Right kidney (tissue), 1 donor: ENCODE results near the gene TRAF7.

ENCODE experiments used
- DNase-seq: peaks from one replicate; pipeline ENCODE4 v3.0.0-alpha.2; 2016

TRAF7 gene

DNA sequence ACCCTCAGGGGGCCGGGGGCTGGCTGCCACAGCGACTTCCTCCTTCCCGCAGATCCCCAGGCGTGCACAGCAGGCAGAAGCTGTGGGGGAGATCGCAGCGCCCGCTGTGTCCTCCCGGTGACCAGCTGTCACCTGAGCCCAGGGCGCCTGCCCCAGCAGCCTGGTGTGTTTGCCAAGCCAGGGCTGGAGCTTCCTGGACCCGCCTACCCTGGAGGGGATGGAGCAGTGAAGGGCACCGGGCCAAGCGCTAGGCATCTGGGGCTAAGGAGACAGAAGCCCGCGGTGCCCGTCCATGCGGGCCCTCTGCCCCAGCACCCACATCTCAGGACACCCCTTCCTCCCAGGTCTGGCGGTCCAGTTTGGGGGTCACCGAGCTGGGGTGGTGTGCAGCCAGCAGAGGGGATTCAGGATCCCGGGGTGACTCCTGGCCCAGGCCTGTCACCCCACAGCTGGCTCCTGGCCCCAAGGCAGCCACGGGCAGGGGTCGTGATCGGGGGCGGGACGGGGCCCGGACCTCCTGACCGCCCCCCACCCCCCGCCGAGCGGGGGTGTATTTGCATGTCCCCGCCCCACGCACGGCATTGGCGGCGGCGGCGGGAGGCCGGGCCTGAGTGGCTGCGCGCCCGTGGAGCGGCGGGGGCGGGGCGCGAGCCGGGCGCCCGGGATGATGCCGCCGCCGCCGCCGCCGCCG lies 7.5 kb upstream of the TRAF7 start, which contains the start of gene RAB26:
Gene RAB26 (plus strand): TSS at position 645 of the 691 bp plus-strand sequence. CDS start 159 bp downstream, outside the sequence.
- peak; percentile 77 for DNase-seq

DNA sequence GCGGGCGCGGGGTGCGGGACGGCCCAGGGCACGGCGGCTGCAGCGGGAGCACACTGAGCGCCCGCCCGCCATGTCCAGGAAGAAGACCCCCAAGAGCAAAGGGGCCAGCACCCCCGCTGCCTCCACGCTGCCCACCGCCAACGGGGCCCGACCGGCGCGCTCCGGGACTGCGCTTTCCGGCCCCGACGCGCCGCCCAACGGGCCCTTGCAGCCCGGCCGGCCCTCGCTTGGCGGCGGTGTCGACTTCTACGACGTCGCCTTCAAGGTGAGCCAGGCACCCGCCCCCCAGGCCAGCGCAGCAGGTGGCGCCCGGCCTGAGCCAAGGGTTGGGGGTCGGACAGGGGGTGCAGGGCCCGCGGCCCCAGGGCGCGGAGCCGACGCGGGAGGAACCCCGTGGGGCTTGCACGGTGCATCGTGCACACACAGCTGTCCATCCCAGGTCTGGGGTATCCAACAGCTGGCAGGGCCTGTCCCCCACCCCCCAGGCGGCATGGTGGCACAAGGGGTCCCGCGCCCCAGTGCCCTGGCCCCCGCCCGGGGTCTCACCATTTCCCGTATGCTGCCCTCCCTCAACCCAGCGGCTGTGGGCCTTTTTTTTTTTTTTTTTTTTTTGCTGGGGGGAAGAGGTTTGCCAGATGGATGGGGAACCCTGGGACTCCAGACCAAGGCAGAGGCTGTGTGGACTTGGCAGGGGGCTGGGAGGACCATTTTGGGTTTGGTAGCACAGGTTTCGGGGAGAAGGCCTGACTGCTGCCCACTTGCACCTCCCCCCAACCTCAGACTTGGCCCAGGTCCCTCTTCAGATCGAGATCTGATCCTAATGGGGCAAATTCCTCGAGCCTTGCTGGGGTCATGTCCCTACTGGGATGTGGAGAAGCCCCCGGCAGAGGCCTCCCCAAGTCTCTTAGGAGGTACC lies 6.6 kb upstream of the TRAF7 start:
- peak; percentile 59 for DNase-seq

DNA sequence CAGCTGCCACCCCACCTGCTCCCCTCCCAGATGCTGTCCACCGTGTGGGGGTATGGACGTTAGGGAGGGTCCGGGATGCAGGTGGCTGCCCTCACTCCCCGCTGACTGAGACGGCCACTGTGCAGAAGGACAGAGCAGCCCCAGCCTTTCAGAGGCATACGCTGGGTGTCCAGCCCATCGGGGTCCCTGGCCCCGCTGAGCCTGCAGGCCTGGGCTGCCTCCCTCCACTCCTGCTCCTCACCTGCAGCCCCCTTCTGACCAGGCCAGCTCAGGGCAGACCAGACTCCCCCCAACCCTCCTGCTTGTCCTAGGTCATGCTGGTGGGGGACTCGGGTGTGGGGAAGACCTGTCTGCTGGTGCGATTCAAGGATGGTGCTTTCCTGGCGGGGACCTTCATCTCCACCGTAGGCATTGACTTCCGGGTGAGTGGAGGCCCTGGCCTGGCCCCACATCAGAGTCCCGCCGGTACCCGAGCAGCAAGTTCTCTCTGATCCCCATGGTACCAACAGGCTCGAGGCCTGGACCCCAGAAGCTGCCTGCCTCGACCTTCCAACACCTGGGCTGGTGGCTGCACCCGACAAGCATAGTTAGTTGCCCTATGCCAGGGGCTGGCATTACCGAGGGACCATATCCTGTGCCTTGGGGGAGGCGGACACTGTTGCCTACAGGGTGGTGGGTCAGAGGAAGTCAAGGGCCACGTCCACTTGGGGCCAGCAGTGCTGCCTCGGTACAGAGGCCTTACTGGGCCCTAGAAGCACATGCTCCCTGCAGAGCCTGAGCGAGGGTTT lies 5.8 kb upstream of the TRAF7 start:
- no peak for DNase-seq

- no peak for DNase-seq
These were observed 5.0 kb upstream of the TRAF7 start for GRCh38 chr16:2150418-2151187.

GRCh38 chr16:2151188-2152091 lies 4.1 kb upstream of the TRAF7 start:
- no peak for DNase-seq

DNA sequence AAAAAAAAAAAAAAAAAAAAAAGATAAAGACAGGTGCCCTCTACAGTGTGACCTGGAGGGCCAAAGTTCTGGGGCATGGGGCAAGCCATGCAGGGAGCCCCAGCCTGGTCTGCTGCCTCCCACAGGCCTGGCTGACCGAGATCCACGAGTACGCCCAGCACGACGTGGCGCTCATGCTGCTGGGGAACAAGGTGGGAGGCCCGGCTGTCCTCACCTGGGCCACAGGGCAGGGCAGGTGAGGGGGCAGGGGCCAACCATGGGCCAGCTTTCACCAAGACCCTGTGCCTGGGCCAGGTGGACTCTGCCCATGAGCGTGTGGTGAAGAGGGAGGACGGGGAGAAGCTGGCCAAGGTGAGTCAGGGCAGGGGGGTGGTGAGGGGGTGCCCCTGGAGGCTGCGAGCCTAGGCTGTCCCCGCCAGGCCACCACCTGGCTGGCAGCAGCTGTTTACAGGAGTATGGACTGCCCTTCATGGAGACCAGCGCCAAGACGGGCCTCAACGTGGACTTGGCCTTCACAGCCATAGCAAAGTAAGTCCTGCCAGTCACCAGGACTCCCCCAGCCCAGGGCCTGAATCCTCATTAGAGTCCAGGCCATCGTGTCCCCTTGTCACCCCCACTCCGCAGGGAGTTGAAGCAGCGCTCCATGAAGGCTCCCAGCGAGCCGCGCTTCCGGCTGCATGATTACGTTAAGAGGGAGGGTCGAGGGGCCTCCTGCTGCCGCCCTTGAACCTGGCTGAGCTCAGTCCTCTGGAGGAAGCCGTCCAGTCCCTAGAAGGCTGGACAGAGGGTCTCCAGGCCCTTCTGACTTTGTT lies 2.7 kb upstream of the TRAF7 start:
- no peak for DNase-seq

DNA sequence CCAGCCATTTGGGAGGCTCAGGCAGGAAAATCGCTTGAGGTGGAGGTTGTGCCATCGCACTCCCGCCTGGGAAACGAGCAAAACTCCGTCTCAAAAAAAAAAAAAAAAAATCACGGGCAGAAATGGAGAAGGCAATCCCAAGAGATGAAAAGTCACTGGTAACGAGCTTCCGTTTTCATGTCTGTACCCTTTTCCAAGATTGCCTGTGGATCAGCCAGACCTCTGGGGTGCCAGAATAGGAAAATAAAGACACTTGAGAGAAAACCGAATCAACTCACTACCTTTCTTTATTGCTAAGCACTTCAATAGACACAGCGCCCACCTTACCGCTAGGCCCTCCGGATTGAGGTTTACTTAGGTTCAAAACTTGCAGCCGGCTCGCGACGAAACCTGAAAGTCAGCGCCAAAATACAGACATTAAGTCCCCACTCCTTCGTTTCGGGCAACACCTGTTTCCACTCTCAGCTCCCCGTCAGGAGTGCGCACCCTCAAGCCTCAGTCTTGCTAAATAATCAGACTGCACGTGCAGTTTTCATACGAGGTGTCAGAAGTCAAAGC lies 970 bp upstream of the TRAF7 start:
- no peak for DNase-seq

- DNase-seq = peak; percentile 54
These were observed 631 bp downstream of the TRAF7 start for GRCh38 chr16:2155977-2156848.

DNA sequence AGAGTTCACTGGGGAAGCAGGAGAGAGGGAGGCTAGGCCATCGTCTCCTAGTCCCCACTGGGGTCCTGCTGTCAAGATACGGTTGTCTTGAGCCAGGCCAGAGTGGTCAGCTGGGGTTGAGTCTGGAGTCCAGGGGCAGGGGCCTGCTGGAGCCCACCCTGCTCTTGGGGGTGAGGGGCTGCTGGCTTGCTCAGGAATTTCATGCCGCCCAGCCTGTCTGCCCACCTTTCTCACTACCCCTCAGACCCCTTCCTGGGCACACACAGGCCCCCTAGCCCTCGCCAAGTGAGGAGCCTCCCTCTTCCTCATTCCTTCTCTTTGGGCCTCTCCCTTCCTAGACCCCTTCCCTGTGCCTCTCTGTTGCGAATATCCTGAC lies 1.3 kb downstream of the TRAF7 start:
- DNase-seq = no peak

DNA sequence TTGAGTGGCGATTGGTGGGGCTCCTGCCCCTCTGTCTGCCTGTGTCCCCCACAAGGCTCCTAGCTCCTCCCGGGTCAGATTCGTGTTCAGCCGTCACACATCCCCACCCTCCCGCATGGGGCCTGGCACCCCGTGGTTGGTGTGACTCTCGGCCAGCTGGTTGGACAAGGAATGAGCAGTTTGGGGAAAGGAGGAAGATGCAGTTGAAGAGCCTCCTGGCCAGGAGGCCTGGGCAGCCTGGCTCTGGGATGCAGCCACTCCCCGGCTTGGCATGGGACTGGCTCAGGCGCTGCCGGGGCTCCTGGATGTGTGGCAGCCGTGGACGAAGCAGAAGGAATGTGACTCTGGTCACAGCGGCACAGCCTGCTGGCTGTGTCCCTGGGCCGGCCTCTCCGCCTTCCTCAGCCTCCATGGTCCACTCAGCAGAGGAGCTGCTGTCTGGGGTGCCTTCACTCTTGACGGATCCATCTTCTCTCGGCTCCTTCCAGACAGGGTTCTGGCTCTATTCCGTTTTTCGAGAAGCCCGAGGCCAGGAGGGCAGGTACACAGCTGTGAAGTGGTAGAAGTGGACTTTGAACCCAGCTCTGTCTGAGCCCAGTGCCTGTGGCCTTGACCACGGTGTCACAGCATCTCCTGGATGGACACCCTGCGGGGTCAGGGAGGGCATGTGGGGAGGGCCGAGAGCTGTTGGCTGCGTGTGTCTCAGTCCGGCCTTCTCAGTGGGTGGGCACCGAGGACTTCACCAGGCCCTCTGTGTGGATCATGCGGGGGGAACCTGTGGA lies 2.1 kb downstream of the TRAF7 start:
- DNase-seq = no peak

- no peak for DNase-seq
These were observed 2.7 kb downstream of the TRAF7 start for GRCh38 chr16:2158262-2158638.

- DNase-seq = no peak
These were observed 3.7 kb downstream of the TRAF7 start for GRCh38 chr16:2159175-2159838.

DNA sequence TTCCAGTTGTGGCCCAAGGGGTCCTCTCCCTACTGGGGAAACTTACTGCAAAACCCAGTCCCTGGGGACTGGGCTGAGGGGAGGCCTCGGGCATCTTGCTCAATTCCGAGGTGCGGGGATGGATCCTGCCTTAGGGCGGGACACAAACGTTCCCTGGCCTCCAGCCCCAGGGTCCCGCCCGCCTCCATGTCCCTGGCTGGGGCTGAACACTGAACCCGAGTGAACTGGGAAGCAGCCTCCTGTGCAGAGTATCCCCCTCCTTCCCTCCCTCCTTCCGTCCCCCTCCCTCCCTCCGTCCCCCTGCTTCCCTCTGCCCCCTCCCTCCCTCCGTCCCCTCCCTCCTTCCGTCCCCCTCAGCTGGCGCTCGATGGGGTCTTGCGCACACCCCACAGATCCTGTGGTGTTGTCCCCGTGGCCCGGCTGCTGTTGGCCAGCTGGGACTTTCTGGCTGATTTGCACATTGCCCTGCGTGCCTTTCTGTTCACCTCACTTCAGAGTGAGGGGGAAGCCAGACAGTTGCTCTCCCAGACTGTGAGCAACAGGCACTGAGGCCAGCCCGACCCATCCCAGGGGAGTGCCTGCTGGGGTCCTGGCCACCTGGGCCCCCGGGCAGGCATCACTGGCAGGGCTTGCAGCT lies 5.5 kb downstream of the TRAF7 start:
- no peak for DNase-seq

DNA sequence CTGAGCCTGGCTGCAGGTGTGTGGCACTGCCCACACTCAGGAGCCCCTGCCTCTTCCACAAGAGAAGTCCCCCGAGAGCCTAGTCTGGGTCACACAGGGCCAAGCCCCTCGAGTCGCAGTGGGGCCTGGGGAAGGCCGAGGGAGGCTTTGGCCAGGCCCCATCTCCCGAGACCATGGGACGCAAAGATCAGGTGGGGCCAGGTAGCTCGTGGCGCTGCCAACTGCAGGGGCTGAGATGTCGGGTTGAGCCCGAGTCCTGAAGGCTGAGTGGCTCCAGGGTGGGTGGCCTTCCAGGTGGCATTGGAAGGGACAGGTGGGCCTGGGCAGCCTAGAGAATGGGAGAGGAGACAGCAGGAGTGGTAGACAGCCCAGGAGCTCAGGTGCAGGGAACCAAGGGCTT lies 6.3 kb downstream of the TRAF7 start:
- no peak for DNase-seq

DNA sequence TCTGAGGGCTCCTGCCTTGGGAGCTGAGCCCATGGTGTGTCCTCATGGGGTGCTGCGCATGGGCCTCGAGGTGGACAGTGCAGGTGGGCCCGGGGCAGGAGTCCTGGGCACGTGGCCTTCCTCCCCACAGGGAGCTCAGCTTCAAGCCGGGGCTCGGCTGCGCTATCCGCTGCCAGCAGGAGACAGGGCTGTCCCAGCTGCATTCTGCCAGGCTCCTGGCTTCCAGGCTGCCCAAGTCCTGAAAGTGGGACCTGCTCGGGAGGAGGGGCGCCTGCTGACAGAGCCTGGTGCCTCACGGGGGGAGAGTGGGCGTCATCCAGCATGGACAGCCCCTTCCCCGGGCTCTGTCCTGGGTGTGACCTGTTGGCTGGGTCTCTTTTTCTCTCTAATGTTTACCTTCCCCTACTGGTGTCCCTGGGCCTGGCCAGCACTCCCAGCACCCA lies 7.1 kb downstream of the TRAF7 start:
- DNase-seq = no peak

- no peak for DNase-seq
These were observed 7.8 kb downstream of the TRAF7 start for GRCh38 chr16:2163211-2163881.
